HEK293 (cell line): ENCODE data around the gene PTPRG.
A peak's percentile ranks its signal among the peaks of the same experiment; 100 is the strongest.

ENCODE experiments used
- GLIS1 ChIP-seq: fragments of 450-650 bp; formaldehyde crosslinking; IDR thresholded peaks from 2 replicates; pipeline ENCODE4 v1.5.1; 2016; ENCODE audit warnings: missing biosample characterization, missing genetic modification characterization
- HIC1 ChIP-seq: fragments of 450-650 bp; formaldehyde crosslinking; IDR thresholded peaks from 2 replicates; pipeline ENCODE4 v1.5.1; 2016; ENCODE audit warnings: missing biosample characterization, missing genetic modification characterization
- PRDM10 ChIP-seq: fragments of 450-650 bp; formaldehyde crosslinking; IDR thresholded peaks from 2 replicates; pipeline ENCODE4 v1.5.1; 2016; ENCODE audit warnings: missing biosample characterization, missing genetic modification characterization
- SP3 ChIP-seq: fragments of 450-650 bp; formaldehyde crosslinking; IDR thresholded peaks from 2 replicates; pipeline ENCODE4 v1.5.1; 2016; ENCODE audit warnings: missing biosample characterization, missing genetic modification characterization
- ZBTB17 ChIP-seq: fragments of 450-650 bp; formaldehyde crosslinking; IDR thresholded peaks from 2 replicates; pipeline ENCODE4 v1.5.1; 2016; ENCODE audit warnings: missing biosample characterization, missing genetic modification characterization
- ZBTB26 ChIP-seq: fragments of 450-650 bp; formaldehyde crosslinking; optimal IDR thresholded peaks from 2 replicates; pipeline ENCODE3; 2016; ENCODE audit warnings: missing biosample characterization, mild to moderate bottlenecking, missing genetic modification characterization
- ZBTB6 ChIP-seq: fragments of 450-650 bp; formaldehyde crosslinking; IDR thresholded peaks from 2 replicates; pipeline ENCODE4 v1.5.1; 2017; ENCODE audit warnings: missing biosample characterization, missing genetic modification characterization
- ZNF155 ChIP-seq: fragments of 450-650 bp; formaldehyde crosslinking; IDR thresholded peaks from 2 replicates; pipeline ENCODE4 v1.5.1; 2016; ENCODE audit warnings: missing biosample characterization, missing genetic modification characterization
- ZNF202 ChIP-seq: fragments of 450-650 bp; formaldehyde crosslinking; IDR thresholded peaks from 2 replicates; pipeline ENCODE4 v1.5.1; 2016; ENCODE audit warnings: missing biosample characterization, missing genetic modification characterization, borderline replicate concordance
- ZNF335 ChIP-seq: fragments of 450-650 bp; formaldehyde crosslinking; conservative IDR thresholded peaks from 2 replicates; pipeline ENCODE4 v1.5.1; 2016; ENCODE audit warnings: missing biosample characterization, missing genetic modification characterization
- ZNF423 ChIP-seq: fragments of 450-650 bp; formaldehyde crosslinking; IDR thresholded peaks from 2 replicates; pipeline ENCODE4 v1.5.1; 2016; ENCODE audit warnings: missing biosample characterization, missing genetic modification characterization
- ZNF433 ChIP-seq: fragments of 450-650 bp; formaldehyde crosslinking; IDR thresholded peaks from 2 replicates; pipeline ENCODE4 v1.5.1; 2016; ENCODE audit warnings: missing biosample characterization, missing genetic modification characterization, low read depth
- ZNF518A ChIP-seq: fragments of 450-650 bp; formaldehyde crosslinking; conservative IDR thresholded peaks from 2 replicates; pipeline ENCODE4 v1.5.1; 2016; ENCODE audit warnings: low read depth, missing biosample characterization, missing genetic modification characterization
- ZNF561 ChIP-seq: fragments of 450-650 bp; IDR thresholded peaks from 2 replicates; pipeline ENCODE4 v1.5.1; 2018; ENCODE audit warnings: missing biosample characterization, missing genetic modification characterization, borderline replicate concordance
- ZNF624 ChIP-seq: fragments of 450-650 bp; formaldehyde crosslinking; IDR thresholded peaks from 2 replicates; pipeline ENCODE4 v1.5.1; 2017; ENCODE audit warnings: missing biosample characterization, missing genetic modification characterization
- ZNF664 ChIP-seq: fragments of 450-650 bp; formaldehyde crosslinking; IDR thresholded peaks from 2 replicates; pipeline ENCODE4 v1.5.1; 2016; ENCODE audit warnings: missing biosample characterization, missing genetic modification characterization
- ZNF701 ChIP-seq: fragments of 450-650 bp; formaldehyde crosslinking; IDR thresholded peaks from 2 replicates; pipeline ENCODE4 v1.5.1; 2016; ENCODE audit warnings: missing biosample characterization, missing genetic modification characterization
- ZNF792 ChIP-seq: fragments of 450-650 bp; formaldehyde crosslinking; IDR thresholded peaks from 2 replicates; pipeline ENCODE4 v1.5.1; 2016; ENCODE audit warnings: missing biosample characterization, missing genetic modification characterization
- ZNF843 ChIP-seq: fragments of 450-650 bp; formaldehyde crosslinking; IDR thresholded peaks from 2 replicates; pipeline ENCODE4 v1.5.1; 2016; ENCODE audit warnings: missing biosample characterization, missing genetic modification characterization
- TF ChIP-seq, protein P1 (sequence below): fragments of 450-650 bp; formaldehyde crosslinking; IDR thresholded peaks from 2 replicates; pipeline ENCODE4 v1.5.1; 2016; ENCODE audit warnings: missing biosample characterization, missing genetic modification characterization
- TF ChIP-seq, protein P2 (sequence below): fragments of 450-650 bp; formaldehyde crosslinking; IDR thresholded peaks from 2 replicates; pipeline ENCODE4; 2016; ENCODE audit warnings: missing biosample characterization, missing genetic modification characterization
- TF ChIP-seq, protein P3 (sequence below): fragments of 450-650 bp; IDR thresholded peaks from 2 replicates; pipeline ENCODE4 v1.5.1; 2018; ENCODE audit warnings: missing biosample characterization, missing genetic modification characterization

The PTPRG gene

DNA sequence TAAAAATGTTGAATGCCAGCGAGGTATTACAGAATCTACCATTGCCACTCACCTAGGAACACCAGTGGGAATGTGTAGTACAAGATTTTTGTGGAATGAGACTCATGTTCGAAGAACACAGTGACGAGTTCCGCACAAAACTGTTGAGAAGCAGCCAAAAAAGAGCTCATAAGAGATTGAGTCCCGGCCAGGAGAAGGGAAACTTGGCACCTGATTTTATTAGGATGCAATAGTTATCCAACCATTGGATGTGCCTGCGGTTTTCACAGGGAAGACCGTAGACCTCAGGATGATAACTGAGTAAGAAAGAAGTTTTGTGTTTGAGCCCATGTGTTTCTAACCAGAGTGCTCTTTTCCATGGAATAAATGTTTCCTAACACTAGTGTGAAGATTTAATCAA lies 88.9 kb downstream of the PTPRG start (continued):
- TF ChIP-seq ZBTB26 (no peak), ZBTB17 (tag by site-specific recombination) (peak; percentile 64; the same call in 1 of the 2 replicates), ZNF843 (tag by site-specific recombination) (no peak), ZNF433 (tag by site-specific recombination) (no peak), ZNF624 (tag by site-specific recombination) (no peak), HIC1 (tag by site-specific recombination) (no peak), PRDM10 (peak; percentile 44; the same call in 1 of the 2 replicates), ZNF561 (tag by site-specific recombination) (0 out of 2 replicates have a peak, but pooled peaks have one; percentile 49), ZBTB6 (tag by site-specific recombination) (0 out of 2 replicates have a peak, but pooled peaks have one; percentile 34), GLIS1 (tag by site-specific recombination) (no peak), ZNF335 (no peak), ZNF701 (no peak), ZNF423 (tag by site-specific recombination) (no peak), ZNF202 (tag by site-specific recombination) (no peak), SP3 (tag by site-specific recombination) (no peak), ZNF155 (tag by site-specific recombination) (no peak), ZNF664 (no peak), ZNF792 (tag by site-specific recombination) (no peak), ZNF518A (tag by site-specific recombination) (no peak)
- TF ChIP-seq, protein P1, sequence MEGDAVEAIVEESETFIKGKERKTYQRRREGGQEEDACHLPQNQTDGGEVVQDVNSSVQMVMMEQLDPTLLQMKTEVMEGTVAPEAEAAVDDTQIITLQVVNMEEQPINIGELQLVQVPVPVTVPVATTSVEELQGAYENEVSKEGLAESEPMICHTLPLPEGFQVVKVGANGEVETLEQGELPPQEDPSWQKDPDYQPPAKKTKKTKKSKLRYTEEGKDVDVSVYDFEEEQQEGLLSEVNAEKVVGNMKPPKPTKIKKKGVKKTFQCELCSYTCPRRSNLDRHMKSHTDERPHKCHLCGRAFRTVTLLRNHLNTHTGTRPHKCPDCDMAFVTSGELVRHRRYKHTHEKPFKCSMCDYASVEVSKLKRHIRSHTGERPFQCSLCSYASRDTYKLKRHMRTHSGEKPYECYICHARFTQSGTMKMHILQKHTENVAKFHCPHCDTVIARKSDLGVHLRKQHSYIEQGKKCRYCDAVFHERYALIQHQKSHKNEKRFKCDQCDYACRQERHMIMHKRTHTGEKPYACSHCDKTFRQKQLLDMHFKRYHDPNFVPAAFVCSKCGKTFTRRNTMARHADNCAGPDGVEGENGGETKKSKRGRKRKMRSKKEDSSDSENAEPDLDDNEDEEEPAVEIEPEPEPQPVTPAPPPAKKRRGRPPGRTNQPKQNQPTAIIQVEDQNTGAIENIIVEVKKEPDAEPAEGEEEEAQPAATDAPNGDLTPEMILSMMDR (tag by site-specific recombination): no peak
- TF ChIP-seq, protein P2, sequence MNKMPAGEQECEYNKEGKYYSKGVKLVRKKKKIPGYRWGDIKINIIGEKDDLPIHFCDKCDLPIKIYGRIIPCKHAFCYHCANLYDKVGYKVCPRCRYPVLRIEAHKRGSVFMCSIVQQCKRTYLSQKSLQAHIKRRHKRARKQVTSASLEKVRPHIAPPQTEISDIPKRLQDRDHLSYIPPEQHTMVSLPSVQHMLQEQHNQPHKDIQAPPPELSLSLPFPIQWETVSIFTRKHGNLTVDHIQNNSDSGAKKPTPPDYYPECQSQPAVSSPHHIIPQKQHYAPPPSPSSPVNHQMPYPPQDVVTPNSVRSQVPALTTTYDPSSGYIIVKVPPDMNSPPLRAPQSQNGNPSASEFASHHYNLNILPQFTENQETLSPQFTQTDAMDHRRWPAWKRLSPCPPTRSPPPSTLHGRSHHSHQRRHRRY (tag by site-specific recombination): no peak
- TF ChIP-seq, protein P3, sequence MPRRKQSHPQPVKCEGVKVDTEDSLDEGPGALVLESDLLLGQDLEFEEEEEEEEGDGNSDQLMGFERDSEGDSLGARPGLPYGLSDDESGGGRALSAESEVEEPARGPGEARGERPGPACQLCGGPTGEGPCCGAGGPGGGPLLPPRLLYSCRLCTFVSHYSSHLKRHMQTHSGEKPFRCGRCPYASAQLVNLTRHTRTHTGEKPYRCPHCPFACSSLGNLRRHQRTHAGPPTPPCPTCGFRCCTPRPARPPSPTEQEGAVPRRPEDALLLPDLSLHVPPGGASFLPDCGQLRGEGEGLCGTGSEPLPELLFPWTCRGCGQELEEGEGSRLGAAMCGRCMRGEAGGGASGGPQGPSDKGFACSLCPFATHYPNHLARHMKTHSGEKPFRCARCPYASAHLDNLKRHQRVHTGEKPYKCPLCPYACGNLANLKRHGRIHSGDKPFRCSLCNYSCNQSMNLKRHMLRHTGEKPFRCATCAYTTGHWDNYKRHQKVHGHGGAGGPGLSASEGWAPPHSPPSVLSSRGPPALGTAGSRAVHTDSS (tag by site-specific recombination): no peak
